Stimulated activated naive CD4-positive, alpha-beta T cell treated with Interleukin-2 at 50 U/mL for 16 hours (primary cell): ENCODE measurements around the gene MAPK7.
"Not testable (repeated sequence)": the region's sequence is repeated elsewhere in the genome, so short reads cannot be mapped to it uniquely, and the experiment has no call there.

ENCODE experiments used
- DNase-seq: peaks from one replicate; lab custom pipeline; 2025; lab: John Stamatoyannopoulos, UW

The MAPK7 gene

DNA sequence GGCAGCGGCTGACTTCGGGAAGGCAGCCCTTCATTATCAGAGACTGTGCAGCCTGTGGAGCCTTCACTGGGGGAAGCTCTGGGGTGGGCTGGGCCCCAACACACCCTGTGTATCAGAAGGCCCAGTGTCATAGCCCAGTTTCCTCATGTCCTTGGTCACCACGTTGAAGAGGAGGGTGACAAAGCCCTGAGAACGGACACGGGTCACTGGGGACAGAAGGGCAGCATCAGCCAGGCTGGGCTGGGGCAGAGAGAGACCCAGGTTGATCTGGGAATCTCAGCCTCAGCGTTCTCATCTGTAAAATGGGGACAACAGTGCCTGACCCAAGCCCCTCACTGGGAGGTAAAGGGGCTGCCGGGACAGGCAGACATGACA, 35.1 kb upstream of the MAPK7 start:
- DNase-seq = no peak

DNA sequence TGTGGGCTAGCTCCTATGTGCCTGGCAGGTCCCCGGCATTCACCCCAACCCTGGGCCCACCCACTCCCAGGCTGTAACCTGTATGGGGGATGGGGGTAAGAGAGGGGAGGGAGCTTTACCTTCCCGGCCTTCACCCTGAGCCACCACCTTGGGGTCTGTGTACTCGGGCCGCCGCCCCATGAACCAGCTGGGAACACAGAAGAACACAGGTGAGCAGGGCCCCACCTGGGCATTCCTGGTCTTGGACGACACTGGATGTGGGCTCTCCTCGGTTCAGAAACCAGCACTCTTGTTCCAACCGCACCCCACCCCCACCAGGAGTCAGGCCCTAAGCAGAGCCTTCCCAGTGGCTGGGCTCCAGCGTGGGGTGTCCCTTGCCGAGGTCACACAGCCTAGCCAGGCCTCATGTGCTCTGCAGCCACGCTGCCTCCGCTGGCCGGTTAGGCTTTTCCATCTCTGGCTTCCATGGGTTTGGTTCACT, 34.6 kb upstream of the MAPK7 start:
- no peak for DNase-seq

DNA sequence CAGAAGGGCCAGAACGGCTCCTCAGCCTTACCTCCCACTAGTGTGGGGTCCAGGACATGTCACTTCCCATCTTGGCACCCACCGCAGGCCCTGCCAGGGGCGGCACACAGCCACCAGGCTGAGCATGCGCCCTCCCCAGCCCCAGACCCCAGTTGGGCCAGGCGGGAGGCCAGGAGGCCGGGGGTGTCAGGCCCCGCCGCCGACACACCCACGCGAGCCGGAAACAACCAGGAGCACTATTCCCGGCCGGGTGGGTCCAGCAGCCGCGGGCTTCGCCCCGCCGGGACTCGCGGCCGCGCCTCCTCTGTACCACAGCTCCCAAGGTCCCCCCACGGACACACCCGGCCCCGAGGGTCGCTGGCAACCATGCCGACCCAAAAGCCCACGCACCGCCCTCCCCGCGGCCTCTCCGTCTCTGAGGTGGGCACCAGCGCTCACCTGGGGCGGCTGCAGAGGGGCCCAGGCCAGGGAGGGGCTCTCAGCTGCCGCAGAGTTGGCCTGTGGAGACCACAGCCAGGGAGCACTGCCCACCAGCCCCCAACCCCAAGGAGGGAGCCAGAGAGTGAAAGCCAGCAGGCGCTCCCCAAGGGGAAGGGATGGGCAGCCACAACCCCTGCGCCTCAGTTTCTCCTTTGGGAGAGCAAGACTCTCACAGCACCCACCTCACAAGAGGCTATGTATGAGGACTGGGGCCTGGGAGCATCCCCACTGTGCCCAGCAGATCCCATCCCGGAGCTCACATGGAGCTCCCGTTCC, 33.8 kb upstream of the MAPK7 start:
- DNase-seq = no peak

DNA sequence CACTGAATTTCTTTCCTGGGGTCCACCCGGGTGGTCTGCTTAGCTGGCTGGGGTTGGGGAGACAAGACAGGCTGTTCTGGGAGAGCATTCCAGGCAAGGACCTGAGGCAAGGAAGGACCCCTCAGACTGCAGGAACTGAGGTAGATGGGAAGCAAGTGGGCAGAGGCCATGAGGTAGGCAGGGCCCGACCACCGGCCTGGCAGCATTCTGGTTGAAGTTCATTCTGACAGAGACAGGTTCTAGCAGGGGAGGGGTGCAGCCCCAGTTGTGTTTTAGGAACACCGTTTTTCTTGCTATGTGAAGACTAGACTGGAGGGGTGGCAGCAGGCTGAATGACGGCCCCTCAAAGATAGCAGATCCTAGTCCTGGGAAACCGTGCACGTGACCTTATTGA, 33.2 kb upstream of the MAPK7 start:
- DNase-seq = no peak

DNA sequence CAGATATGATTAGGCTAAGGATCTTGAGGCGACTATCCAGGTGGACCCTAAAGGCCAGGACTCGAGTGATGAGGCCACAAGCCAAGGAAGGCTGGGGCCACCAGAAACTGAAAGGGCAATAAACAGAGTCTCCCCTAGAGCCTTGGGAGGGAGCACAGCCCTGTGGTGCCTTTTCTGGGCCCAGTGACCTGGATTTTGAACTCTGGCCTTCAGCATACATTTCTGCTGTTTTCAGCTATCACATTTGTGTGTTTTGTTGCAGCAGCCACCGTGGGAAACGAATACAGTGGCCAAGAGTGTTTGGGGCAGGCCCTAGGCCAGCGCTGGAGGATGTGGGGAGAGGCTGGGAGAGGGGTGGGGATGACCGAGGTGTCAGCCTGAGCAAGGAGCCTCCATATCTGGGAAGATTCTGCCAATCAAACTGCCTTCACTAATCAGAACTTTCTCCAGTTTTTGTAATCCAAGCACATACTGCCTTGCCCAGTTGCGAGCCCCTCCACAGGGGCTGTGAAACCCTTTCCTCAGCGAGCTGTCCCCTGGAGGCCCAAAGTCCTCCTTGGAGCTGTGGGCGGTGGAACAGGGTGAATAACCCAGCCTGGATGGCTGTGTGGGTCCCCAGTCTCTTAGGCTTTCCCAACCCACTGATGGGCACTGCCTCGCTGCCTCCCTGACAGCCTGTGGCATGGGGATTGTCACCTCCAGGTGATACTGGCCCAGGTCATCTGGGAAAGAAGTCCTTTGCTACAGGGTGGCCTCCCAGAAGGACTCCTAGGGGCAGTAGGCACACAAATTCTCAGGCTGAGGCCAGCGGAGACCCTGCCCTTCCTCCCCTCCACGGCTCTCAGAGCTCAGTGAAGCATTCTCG, 32.6 kb upstream of the MAPK7 start:
- no peak for DNase-seq

DNA sequence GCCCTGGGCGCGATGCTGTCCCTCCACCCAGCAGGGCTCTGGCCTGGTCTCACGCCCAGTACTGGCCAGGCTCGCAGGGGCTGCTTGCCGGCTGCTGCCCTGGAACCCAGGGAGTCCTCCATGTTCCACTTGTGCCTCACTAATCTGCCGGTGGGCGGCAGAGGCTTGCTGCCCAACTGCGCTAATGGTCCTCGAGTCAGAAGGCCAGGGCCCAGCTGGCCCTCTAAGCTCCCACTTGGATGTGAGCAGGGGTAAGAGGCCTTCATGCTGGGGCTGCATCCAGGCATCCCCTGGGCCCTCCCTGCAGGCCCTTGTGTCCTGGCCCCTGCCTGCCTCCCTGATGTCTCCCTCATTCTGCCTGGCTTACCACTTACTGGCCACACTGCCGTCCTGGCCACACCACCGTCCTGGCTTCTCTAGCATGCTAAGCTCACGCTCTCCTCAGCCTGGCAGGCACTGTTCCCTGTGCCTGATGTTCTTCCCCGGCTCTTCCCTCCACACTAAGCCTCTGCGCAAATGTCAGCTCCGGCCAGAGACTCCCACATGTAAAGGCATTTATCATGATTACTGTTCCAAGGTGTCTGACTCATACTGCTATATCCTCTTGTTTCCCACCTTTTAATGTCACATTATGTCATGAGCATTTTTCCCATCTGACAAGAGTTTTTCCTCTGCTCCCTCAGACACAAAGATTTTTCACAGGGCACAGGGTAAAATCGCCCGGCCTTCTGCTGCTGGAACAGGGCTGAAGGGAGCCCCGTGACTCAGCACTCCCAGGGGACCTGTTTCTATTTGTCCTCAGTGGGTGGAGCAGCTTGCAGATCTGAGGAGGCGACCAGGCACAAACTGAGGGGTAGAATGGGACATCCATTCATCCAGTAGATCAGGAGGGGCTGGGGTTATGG, 31.7 kb upstream of the MAPK7 start:
- no peak for DNase-seq

DNA sequence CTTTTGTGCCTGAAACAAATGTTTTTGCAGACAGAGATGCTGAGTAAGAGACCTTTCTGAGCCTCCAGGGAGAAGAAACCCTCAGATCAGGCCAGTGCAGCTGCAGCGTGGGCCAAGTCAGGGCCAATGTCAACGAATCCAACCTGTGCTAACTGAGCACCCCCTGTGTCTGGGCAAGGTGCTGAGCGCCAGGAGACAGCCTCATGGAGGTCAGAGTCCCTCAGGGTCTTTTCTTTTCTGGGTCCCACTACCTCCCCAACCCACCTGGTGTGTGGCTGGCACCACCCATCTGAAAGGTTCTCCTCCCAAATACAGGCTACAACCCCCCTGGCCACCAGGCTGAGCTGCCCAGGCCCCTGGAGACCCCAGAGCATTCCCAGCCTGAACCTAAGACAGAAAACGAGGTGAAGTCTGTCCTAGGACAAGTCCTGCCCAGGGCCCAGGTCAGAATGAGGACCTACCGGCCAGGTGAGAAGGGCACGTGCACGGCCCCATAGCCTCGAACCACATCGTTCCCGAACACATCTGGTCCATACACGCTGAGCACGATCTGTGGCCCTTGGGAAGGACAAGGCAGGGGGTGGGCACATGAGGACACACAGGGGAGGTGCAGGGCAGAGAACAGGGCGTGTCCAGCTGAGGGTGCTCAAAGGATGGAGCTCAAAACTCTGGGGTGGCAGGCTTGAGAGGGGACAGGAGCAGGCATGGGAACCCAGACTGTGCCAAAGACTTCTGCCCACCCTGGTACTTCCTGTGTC, 30.8 kb upstream of the MAPK7 start:
- no peak for DNase-seq

DNA sequence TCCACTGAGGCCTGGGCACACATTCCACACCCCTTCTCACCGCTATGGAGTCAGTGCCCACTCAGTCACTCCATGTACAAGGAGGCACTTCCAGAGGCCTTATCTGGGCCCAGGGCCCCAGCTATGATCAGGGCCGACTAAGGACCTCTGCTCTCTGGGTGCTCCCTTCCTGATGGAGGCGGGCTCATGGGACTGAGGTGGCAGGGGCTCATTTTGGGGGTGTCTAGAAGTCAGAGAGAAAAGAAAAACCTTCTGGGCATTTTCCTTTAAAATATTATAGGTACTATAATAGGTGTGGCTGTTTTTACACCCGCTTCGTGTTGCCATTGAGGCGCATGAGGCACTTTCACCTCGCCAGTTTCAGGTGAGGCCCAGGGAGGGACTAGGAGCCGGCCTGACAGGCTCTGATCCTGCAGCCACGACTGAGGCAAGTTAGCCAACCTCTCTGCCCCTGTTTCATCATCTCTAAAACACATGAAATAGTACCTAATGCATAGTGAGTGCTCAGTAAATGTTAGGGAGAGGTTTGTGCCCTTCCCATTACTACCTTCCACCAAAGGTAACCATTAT, 30.1 kb upstream of the MAPK7 start:
- no peak for DNase-seq

DNA sequence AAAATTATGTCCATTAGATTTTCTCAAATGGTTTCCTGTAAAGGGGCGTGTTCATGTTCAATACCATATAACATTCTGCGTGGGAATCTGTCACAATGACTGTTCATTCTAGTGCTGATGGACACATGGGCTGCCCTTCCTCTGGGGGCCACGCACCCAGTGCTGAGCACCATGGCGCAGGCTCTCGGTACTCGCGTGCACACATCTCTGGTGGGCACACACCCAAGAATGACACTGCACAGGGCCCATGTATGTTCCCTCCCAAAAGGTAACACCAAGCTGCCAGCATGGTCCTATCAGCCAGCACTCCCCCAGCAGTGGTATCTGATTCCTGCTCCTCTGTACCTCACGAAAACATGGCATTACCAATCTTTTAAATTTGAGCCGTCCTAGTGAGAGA, 29.5 kb upstream of the MAPK7 start:
- no peak for DNase-seq

DNA sequence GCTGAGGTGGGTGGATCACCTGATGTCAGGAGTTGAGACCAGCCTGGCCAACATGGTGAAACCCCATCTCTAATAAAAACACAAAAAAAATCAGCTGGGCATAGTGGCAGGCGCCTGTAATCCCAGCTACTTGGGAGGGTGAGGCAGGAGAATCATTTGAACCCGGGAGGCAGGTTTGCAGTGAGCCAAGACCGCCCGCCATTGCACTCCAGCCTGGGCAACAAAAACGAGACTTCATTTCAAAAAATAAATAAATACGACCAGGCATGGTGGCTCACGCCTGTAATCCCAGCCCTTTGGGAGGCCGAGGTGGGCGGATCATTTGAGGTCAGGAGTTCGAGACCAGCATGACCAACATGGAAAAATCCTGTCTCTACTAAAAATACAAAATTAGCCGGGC, 24.9 kb upstream of the MAPK7 start:
- not testable (repeated sequence) for DNase-seq

DNA sequence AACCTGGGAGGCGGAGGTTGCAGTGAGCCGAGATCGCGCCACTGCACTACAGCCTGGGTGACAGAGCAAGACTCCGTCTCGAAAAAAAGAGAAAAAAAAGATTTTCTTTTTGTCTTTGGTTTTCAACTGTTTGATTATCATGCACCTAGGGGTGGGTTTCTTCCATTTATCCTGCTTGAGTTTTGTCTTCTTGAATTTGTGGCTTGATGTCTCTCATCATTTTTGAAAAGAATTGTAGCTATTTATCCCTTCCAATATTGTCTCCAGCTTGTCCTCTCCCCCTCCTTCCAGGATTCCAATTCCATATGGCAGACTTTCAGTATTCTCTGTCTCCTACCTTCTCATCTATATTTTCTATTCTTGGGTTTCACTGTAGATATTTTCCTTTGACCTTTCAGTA, 23.6 kb upstream of the MAPK7 start:
- DNase-seq = no peak

DNA sequence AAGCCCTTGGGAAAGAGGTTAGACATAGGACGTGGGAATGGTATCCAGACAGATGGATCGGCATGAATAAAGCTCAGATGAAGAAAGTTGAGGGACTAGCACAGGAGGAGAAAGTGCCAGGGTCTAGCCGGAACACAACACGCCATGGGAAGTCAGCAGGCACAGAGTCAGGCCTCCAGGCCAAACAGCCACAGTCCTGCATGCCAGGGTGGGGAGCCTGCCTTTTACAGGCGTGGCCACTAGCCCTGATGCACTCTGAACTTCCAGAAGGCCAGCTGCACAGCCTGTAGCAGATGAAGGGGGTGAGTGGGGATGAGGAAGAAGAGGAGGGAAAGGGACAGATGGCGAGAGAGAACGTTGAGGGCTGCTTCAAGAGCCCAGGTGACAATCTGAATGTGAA, 20.9 kb upstream of the MAPK7 start:
- no peak for DNase-seq

DNA sequence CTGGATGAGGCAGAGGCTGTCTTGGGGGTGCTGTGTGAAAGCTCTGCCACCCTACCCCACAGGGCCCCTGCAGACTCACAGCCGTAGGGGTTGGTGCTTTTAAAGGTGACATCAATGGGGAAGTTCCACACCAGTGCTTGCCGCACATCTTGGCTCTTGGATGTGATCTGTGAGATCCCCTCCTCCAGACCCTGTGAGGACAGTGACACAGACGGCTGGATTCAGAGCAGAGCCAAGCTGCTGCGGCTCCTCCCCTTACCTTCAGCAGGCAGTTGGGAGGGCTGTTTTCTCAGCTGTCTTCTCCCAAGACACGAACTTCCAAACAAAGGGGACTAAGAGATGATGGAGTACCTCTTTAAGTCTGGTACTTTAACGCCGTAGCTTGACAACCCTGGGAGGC, 20.5 kb upstream of the MAPK7 start:
- DNase-seq = no peak

DNA sequence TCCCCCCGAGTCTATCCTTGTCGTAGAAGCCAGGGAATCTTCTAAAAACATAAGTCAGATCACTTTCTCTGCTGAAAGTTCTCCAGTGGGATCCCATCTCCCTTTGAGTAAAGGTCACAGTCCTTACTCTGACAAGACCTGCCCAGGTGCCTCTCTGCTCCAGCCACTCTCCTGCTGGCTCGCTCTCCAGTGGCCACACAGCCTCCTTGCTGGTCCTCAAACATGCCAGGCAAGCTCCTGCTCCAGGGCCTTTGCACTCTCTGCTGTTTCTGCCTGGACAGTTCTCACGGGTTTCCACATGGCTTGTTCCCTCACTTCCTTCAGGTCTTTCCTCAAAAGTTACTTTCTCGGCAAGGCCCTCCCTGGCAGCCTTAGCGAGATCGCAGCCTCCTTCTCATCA, 19.1 kb upstream of the MAPK7 start:
- DNase-seq = no peak

DNA sequence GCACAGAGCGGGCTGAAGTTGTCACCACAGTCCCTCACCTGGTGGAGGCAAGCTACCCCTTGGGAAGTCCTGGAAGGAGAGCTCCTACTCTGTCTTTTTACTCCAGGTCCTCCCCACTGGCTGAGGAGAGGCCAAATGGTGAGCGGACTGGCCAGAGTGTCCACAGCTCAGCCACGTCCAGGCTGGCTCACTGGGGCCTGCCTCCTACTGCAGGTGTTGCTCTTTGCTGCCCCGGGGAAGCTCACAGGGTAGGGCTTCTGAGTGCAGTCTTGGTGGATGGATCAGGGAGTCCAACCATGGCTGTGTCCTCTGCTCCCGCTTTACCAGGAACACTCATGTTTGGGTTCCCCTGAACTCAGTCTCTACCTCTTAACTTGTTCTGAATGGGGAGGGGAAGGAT, 18.4 kb upstream of the MAPK7 start:
- no peak for DNase-seq

DNA sequence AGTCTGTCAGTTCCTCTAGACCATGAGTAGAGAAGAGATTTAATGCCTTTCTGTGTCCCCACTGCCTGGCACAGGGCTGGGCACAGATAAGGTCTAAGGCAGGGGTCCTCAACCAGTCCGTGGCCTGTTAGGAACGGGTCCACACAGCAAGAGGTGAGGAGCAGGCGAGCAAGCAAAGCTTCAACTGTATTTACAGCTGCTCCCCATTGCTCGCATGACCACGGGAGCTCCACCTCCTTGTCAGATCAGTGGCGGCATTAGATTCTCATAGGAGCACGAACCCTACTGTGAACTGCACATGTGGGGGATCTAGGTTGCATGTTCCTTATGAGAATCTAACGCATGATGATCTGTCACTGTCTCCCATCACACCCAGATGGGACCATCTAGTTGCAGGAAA, 17.5 kb upstream of the MAPK7 start:
- DNase-seq = no peak

DNA sequence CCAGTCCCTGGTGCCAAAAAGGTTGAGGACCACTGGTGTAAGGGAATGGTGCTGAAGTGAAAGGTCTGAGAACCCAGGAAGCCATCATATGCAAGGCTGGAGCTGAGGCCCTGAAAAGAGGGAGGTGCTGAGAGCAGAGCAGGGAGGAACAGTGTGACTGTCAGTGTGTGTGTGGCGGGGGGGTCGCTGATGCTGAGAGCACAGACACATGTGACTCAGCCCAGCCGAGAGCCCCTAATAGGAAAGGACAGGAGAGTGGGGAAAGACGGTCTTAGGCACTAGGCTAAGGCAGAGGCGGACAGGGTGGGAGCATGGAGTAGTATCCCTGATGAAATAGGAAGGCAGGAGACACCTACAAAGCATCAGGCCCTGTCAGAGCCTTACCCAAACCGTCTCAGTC, 17.0 kb upstream of the MAPK7 start:
- no peak for DNase-seq

DNA sequence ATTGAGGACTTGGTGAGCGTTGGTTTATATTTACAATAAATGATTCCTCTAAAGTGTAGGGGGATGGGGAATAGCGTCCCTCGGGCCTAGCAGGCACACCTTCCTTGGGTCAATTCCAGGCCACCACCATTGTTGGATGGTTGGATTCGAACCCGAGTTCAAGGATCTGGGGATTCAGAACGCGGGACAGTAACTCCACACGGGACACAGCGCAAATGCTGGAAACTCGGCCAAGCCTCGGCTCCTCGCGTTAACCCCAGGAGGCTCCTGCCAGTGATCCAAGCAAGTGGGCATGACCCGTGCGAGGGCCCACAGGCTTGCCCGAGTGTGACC, 16.4 kb upstream of the MAPK7 start:
- DNase-seq = no peak

DNA sequence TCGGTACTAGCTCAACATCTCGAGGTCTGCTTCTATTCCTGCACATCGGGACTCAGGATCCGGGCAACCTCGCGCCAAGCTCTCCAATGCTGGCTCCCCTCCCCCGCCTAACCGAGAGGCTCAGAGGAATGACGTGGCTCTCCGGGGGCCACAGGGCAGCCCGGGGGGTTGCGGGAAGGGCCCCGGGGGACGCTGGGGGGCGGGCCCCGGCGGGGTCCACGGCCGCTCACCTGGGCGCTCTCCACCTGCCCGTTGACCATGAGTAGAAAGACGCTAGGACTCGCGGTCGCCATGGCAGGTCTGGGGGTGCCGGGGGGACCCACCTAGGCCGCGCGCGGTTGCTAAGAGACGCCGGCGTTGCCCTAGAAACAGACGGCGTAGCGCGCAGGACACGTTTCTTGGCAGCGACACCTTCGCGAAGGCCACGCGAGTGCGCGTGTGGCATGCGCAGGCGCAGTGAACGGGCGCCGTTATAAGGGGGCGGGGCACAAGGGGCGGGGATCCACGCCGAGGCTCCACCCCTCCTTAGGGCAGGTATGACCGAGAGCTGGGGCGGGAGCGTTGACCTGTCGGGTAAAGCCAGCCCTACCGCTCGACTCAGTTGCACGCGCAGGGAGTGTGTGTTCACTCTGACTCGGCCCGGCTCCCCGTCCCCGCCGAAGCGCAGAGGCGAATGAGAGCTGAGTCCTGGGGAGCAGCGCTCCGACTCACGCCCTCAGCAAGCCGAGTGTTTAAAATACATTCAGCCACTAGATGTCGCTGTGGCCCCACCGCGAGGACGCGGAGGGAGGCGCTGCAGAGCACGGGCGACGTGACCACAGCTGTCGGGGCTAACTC, 15.8 kb upstream of the MAPK7 start, which contains the start of gene B9D1:
Gene B9D1, minus strand, starts transcription at position 447 of the 837 bp plus-strand sequence. Its CDS starts 154 bp downstream, at position 293.
- peak; percentile 85 for DNase-seq

DNA sequence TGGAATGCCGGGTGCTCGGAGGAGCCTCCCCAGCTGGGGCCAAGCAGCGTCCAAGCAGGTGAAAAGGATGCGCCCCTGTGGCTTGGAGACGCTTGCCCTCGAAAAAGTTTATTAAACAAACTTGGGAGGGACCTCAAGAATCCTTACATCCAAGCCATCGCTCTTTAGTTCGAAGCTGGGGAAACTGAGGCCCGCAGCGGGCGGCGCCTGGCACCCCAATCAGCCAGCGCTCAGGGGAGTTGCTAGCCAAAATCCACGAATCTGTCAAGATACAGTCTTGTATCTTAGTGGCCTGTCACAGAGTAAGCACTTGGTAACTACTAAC, 15.2 kb upstream of the MAPK7 start:
- DNase-seq = no peak
